Measurements from ENCODE around the gene HEPHL1.

HEPHL1 gene

GRCh38 chr11:94046796-94047195 lies 25.6 kb downstream of the HEPHL1 start:
- H3K4me3 ChIP-seq (replicated peaks; ENCODE audit: insufficient read depth, low read length), result no peak overlapping the region
- H3K27me3 ChIP-seq (ENCODE audit: insufficient read depth, poor library complexity, severe bottlenecking), result peaks cover 2% of the 10 kb centered on the region
- H3K27ac ChIP-seq (replicated peaks), result no peak overlapping the region
- no peak for DNase-seq (ENCODE audit: low read depth in 1 of 2, low spot score in 1 of 2)
- TF ChIP-seq GABPA (IDR thresholded peaks at IDR 0.05; ENCODE audit: low read depth) (no peak), CTCF (IDR thresholded peaks at IDR 0.05; ENCODE audit: insufficient read depth, low read length) (no peak), POLR2AphosphoS5 (IDR thresholded peaks at IDR 0.05; ENCODE audit: low read depth) (no peak), SPI1 (IDR thresholded peaks at IDR 0.05; ENCODE audit: borderline replicate concordance, low read depth) (no peak)
- TF ChIP-seq, protein P1, sequence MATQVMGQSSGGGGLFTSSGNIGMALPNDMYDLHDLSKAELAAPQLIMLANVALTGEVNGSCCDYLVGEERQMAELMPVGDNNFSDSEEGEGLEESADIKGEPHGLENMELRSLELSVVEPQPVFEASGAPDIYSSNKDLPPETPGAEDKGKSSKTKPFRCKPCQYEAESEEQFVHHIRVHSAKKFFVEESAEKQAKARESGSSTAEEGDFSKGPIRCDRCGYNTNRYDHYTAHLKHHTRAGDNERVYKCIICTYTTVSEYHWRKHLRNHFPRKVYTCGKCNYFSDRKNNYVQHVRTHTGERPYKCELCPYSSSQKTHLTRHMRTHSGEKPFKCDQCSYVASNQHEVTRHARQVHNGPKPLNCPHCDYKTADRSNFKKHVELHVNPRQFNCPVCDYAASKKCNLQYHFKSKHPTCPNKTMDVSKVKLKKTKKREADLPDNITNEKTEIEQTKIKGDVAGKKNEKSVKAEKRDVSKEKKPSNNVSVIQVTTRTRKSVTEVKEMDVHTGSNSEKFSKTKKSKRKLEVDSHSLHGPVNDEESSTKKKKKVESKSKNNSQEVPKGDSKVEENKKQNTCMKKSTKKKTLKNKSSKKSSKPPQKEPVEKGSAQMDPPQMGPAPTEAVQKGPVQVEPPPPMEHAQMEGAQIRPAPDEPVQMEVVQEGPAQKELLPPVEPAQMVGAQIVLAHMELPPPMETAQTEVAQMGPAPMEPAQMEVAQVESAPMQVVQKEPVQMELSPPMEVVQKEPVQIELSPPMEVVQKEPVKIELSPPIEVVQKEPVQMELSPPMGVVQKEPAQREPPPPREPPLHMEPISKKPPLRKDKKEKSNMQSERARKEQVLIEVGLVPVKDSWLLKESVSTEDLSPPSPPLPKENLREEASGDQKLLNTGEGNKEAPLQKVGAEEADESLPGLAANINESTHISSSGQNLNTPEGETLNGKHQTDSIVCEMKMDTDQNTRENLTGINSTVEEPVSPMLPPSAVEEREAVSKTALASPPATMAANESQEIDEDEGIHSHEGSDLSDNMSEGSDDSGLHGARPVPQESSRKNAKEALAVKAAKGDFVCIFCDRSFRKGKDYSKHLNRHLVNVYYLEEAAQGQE (IDR thresholded peaks at IDR 0.05; ENCODE audit: insufficient replicate concordance, low read depth), result no peak

- peaks cover 2% of the 10 kb centered on the region for H3K27me3 ChIP-seq (ENCODE audit: insufficient read depth, poor library complexity, severe bottlenecking)
- TF ChIP-seq, protein P1 (IDR thresholded peaks at IDR 0.05; ENCODE audit: insufficient replicate concordance, low read depth), result no peak
- TF ChIP-seq POLR2AphosphoS5 (IDR thresholded peaks at IDR 0.05; ENCODE audit: low read depth) (no peak), GABPA (IDR thresholded peaks at IDR 0.05; ENCODE audit: low read depth) (no peak), SPI1 (IDR thresholded peaks at IDR 0.05; ENCODE audit: borderline replicate concordance, low read depth) (no peak), CTCF (IDR thresholded peaks at IDR 0.05; ENCODE audit: insufficient read depth, low read length) (no peak)
- DNase-seq (ENCODE audit: low read depth in 1 of 2, low spot score in 1 of 2), result no peak
- H3K4me3 ChIP-seq (replicated peaks; ENCODE audit: insufficient read depth, low read length), result no peak overlapping the region
- no peak overlapping the region for H3K27ac ChIP-seq (replicated peaks)
These were observed 27.0 kb downstream of the HEPHL1 start for GRCh38 chr11:94048032-94048709.

- no peak for DNase-seq (ENCODE audit: low read depth in 1 of 2, low spot score in 1 of 2)
- Histone ChIP-seq H3K27ac (replicated peaks) (no peak overlapping the region), H3K27me3 (ENCODE audit: insufficient read depth, poor library complexity, severe bottlenecking) (peaks cover 2% of the 10 kb centered on the region), H3K4me3 (replicated peaks; ENCODE audit: insufficient read depth, low read length) (no peak overlapping the region)
- TF ChIP-seq POLR2AphosphoS5 (IDR thresholded peaks at IDR 0.05; ENCODE audit: low read depth), result no peak
- TF ChIP-seq, protein P1 (IDR thresholded peaks at IDR 0.05; ENCODE audit: insufficient replicate concordance, low read depth), result no peak
- no peak for TF ChIP-seq CTCF (IDR thresholded peaks at IDR 0.05; ENCODE audit: insufficient read depth, low read length)
- no peak for TF ChIP-seq SPI1 (IDR thresholded peaks at IDR 0.05; ENCODE audit: borderline replicate concordance, low read depth)
- no peak for TF ChIP-seq GABPA (IDR thresholded peaks at IDR 0.05; ENCODE audit: low read depth)
These were observed 28.2 kb downstream of the HEPHL1 start for GRCh38 chr11:94049351-94049750.
